ENCODE measurements around the gene GLA.

The GLA gene

DNA sequence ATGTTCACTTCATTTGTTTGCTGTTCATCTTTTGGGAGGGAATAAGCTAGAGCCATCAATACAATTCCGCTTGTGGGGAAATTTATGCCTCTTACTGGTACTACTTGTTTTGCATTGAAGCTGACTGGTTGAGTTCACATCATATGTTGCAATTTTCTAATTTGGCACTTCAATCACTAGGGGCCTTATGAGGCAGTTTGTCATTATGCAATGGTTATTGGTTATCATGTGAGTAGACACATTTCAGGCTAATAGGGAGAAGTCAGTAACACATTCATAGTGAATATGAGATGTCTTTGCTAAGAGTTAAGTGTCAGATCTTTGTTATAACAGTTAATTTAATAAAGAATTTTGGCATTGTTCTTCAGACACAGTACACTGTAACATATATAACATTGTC lies 11.9 kb downstream of the GLA start:
- DNase-seq, result no peak

DNA sequence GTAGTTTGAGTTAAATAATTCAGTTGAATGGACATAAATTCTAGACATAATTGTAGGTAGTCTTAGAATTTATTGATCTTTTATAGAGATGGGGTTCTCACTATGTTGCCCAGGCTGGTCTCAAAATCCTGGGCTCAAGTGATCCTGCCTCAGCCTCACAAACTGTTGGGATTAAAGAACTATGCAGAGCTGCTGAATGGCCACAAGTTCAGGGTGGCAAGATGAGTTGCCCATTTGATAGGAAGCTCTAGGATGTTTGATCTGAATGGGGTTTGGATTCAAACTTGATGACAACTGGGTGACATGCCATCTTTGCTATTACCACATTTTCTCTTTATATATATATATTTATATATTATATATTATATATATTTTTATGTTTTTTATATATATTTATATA lies 13.4 kb downstream of the GLA start:
- no peak for DNase-seq

DNA sequence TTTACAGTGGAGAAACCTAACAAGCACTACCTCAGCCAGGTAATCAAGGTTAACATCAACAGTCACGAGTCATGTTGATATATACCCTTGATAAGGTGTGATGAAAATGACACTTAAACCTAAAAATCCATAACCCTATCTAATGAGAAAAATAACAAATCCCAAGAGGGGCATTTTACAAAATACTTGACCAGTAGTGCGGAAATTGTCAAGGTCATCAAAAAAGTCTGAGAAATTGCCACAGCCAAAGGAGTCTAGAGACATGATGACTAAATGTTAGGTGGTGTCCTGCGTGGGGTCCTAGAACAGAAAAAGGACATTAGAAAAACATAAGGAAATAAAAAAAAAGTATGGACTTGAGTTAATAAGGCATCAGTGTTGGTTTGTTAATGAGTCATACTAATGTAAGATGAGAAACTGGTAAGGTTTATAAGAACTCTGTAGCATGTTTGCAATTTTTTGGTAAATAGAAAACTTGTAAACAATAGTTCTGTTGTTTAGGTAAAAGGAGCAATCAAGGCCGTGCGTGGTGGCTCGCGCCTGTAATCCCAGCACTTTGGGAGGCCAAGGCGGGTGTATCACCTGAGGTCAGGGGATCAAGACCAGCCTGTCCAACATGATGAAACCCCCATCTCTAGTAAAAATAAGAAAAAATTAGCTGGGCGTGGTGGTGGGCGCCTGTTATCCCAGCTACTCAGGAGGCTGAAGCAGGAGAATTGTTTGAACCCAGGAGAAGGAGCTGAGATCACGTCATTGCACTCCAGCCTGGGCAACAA lies 14.0 kb downstream of the GLA start:
- DNase-seq, result no peak

DNA sequence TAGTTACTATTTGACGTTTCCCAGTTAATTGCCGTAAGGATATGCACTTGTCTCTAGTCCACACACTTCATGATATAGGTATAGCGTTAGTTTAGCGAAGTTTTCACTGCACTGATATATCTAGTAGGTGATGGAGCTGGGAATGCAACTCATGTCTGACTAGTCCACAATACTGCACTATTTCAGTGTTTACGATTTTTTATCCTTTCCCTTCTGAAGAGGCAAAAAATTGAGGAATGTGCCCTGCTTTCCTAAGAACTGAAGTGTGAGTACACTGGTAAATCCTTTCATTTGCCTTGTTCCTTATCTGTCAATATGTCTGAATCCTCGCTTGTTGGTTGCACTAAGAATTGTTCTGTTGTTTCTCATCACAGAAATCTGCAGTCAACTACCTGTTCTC lies 15.9 kb downstream of the GLA start:
- DNase-seq, result no peak

DNA sequence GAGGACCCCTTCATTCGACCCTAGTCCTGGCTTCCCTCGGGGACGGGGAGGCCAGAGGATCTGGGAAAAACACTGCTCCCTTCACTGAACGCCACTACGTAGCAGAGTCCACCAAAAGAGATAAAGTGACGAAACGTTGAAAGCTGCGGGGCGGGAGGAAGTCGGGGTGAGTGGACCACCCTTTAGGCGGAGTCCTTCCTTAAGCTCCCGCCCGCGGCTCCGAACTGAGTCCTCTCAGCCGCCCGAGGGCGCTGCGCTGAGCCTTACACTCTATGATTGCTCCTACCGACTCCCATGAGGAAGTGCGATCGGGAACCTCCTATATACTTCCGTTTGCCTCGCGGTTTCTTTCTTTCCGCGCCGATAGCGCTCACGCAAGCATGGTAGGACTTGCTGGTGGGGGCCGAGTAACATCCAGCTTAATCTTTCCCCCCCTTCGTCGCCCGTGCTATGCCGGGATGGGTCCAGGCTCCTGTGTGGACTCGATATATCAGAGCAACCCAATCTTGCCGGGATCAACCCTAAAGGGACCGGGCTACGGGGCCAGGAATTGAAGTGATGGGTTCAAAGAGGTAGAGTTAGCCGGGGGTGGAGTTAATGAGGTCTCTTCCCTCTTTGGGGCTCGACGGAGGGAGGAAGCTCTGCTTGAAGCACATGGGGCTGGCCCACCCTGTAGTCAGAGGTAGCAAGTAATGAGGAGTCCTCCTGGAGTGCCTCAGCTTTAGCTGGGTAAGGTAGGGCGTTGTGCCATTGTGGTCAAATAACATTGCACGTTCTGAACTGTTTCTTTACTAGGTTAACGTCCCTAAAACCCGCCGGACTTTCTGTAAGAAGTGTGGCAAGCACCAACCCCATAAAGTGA lies 16.8 kb downstream of the GLA start, which contains the start of gene RPL36A:
Gene RPL36A, plus strand, starts transcription at position 348 of the 862 bp plus-strand sequence. Its CDS starts 33 bp downstream, at position 381.
- peak; percentile 93 for DNase-seq

DNA sequence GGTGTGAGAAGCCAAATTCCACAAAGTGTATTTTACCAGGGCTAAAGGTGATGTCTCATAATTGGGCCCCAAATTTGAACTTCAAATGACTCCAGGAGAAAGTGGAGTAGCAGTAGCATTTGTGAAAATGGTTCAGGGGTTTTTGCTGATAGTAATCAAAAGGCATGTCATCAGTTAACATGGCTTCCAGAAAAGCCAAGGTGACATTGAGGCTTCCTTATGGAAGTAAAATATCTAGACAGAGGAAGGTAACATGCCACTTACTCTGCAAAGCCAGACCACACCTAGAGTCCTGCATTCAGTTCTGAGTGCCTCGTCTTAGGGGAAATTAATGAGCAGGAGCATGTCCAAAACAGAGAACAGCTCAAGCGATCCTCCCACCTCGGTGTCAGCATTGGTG lies 19.1 kb downstream of the GLA start:
- no peak for DNase-seq

DNA sequence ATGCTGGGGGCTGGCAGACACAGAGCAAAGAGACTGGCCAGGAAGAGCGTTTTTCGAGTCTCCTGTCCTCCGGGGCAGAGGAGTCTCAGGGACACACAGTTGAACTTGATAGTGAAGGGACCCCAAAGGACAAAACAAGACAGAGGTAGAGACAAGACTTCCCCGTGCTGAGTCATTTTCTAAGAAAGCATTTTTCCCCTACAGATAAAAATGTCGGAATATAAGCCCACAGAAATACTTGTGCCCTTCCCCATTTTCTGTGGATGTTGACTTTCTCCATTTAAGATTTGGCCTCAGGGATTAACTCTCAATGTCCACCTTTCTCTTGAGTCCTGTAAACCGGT lies 21.2 kb downstream of the GLA start:
- no peak for DNase-seq

DNA sequence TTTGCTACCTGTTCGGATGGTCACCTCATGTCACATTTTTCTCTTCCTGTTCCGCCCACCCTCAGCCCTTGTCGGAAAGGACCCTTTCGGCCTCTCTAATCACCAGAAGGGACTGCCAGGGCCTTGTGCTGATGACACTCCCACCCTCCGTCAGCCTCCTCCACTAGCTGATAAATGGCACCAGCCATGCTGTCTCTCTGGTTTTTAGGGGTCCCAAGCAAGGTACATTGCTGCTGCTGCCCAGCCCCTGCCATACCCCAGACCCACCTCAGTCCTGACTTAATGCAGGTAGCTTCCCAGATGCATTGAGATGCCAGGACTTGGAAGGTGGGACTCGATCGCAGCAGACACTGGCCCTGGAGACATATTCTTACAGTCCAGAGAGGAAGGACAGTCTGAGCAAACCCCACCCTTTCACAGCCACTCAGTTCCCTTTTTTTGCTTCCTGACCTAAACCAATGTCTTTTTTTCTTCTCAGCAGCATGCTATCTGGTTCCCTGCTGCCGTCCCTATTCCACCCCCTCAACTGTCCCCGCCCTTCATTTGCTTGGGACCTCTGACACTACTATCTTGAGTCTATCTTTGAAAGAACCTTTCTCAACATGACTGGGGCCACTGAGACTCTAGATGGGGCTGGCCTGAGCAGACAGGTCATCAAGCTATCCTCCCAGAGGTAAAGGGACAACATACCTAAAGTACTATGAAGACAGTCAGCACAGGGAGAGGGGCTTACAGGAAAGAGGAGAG lies 21.8 kb downstream of the GLA start, which contains the start of gene BTK:
Gene BTK, minus strand, starts transcription at position 397 of the 747 bp plus-strand sequence. CDS start 10,907 bp downstream, outside the sequence.
- DNase-seq, result no peak

DNA sequence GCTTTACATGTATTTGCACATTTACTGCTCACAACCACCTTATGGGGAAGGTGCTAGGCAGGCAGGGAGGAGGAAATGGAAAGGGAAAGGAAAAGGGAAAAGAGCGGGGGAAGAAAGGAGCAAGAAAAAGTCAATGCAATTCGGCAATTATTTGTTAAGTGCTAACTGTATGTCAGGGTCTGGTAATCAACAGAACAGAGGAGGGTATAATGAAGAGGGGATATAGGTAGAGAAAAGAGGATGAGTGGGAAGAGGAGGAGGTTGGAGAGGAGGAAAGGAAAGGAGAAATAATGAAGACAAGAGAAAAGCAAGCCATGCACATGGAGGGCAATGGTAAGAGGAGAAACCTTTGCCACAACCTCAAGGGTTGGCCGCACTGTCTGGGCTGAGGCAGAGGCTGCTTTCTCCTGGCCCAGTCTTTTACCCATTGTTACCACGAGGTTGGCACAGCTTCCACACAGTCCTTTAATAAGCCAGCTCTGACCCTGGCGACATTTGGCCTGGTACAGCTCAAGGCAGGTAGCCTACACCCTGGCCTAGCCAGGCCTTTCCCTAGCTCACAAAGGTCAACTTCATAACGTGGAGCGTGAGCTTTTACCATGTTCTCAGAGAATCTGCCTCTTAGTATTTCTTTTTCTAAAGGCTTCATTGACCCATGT lies 22.6 kb downstream of the GLA start:
- DNase-seq, result no peak

DNA sequence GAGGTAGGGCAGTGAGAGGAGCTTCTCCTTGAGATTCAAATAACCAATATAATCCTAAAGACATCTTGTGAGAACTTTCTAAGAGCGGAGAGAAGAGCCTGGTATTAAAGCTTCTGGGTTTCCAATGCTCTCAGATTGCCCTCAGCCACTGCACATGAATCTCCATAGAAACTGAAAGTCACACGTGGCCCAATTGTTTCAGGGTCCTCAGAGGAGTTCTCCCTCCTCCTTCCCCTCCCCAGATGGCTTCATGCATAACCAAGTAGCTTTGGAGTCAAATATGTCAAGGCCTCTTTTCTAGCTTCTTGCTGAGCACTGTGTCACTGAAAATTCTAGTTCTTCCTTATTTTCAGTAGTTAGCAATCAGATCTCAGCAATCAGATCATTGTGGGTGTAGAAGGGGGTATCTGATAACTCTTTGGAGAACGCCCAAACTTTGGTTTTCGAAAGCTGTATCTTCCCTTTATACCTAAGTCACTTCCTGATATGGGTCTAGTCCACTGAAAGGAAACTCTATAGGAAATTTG lies 24.0 kb downstream of the GLA start:
- DNase-seq, result no peak

DNA sequence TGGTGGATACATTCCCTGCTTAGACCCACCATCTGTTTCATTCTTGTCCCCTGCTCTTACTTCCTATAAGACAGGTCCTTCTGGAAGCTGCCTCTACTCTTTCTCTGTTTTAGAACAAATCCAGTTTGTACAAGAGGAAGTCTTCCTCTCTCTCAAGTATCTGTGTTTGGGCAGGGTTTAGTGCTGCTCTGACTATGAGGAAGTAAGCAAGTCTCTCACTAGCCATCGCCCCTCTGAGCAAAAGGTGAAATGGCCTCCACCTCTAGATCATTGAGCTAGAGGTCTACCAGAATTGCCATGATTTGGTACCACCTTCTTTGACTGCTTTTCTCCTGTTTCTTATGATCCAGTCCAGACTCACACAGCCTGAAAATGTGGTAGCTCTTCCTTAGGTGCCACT lies 30.2 kb downstream of the GLA start:
- no peak for DNase-seq

DNA sequence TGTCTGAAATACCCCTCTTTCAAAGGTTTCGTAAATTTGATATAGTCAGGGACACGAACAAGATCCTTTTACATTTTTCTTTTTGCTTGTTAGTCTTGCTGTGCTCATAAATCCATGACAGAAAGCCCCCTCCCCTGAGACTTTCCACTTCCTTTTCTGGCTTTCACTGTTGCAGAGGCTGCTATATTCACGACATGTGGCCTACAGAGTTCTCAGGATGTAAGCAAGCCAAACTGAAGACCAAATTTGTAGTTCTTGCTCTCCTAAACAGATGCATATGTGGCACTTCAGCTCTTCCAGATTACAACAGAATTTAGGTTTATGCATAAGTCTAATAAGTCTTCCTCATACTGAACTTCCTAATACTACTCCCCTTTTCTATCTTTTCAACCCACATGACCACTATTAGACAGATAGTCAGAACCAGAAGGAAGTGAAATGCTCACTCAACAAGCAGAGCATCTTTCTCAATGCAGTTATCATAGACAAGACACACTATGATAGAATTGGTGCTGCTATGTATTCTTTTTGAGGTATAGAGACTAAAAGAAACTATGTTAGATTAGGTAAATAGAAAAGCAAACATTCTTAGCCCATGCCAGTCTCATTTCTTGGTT lies 36.7 kb downstream of the GLA start:
- no peak for DNase-seq

DNA sequence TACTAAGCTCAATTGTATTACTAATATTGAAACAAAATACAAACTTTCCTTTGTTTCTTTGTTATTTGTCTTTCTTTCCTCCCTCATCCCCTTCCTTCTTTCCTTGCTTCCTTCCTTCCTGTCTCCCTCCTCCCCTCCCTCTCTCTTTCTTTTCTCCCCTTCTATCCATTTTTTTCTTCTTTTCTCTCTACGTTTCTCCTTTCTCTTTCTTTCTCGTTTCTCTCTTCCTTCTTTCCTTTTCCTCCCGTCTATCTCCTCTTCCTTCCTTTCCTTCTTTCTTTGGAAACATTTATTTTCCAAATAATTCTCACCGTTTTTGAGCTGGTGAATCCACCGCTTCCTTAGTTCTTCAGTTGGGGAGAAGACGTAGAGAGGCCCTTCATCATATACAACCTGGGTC lies 38.0 kb downstream of the GLA start:
- DNase-seq, result no peak

DNA sequence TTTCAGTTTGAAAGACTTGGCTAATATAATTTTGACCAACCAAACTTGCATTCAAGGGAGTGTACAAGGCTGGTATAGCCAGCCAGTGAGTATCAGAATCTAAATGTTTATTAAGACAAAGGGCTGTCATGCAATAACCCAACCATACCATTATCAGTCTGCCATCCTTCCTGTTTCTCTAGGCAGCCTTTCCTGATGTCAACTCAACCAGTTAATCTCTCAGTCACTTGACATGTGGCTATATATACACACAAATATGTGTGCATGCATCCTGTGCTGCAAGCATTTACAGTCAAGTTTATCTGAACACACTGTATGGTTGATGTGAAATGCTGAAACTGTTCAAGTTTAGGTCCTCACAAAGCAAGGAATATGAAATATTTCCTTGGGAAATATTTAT lies 38.9 kb downstream of the GLA start:
- DNase-seq, result no peak

DNA sequence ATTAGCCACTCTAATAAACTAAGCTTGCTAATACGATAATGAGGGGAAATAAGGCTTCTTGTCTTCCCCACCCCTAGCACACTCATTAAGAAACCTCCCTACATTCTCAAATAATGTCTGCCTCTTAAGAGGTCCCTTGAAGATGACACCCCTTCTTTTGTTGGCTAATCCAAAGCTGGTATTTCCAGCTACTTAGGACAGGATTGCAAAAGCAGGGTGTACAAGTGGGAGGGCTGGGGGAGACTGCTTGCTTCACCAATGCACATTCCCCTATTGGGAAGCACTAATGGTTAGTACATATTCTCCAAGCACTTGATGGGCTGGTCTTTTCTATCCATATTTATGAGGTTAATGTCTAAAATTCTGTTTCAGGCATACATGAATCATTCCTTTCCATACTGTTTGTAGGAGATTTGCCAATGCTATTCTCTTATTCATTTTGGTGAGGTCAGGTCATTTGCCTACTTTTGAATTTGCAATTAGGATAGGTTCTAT lies 42.4 kb downstream of the GLA start:
- no peak for DNase-seq

DNA sequence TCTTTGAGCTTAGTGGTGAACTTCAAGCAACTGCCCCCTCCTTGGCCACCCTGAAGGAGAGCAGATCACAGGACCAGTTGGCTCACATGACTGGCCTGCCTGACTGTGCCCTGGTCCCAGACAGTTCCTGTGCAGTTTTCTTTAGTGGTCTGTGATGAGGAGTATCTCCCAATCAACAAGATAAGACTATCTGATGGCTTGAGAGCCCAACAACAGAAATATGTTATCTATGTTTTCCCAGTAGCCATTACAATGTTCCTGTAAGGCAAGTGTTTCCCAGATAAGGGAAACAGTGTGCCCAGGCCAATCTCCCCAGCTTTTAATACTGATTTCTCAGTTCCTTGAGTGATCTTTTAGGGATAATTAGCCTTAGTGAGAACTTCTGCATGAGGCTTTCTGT lies 45.0 kb downstream of the GLA start:
- no peak for DNase-seq

DNA sequence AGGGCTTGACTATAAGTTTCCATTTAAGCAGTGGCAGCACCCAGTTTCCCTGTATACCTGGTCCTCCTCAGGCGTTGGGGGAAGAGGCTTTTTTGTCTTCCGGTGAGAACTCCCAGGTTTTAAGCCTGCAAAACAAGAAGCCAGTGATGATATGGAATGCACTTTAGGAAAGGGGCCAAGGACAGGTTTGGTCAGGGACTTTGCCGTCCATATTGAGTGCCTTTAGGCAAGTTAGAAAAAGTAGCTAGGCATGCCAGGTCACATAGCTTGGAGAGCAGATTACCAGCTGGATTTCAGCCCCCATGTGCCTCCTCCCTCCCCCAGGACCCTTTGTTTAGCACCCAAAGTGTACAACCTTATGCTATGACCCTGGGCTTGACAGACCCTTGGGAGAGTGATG lies 45.6 kb downstream of the GLA start:
- no peak for DNase-seq

DNA sequence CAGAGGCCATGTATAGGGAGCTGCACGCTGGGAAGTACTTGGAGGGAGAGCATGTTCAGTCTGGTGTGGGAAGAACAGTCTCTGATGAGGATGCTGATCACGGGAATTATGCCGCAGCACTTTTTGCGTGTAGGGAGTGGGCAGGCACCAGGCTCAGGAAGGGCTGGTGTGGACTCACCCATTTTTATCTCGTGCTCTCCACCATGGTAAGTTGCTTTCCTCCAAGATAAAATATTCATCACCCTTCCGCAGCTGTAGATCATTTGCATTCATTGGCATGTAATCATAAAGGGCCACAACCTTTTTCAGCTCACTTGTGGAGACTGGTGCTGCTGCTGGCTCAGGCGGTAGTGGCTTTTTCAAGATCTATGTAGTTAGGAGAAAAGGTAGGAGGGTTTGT lies 47.3 kb downstream of the GLA start:
- no peak for DNase-seq

DNA sequence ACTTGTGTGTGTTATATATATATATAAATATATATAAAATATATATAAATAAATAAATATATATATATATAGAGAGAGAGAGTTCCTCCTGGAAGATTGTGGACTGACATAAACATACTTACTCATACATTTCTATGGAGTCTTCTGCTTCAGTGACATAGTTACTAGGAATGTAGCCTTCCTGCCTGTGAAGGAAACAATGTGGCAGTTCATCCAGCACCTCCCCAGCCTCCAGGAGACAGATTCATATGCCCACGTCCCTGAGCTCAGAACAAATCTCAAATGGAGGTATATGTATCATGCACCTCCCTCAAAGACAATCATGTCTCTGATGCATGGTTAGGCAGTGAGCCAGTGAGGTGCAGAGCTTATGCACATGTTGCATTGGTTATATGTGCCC lies 47.8 kb downstream of the GLA start:
- no peak for DNase-seq

DNA sequence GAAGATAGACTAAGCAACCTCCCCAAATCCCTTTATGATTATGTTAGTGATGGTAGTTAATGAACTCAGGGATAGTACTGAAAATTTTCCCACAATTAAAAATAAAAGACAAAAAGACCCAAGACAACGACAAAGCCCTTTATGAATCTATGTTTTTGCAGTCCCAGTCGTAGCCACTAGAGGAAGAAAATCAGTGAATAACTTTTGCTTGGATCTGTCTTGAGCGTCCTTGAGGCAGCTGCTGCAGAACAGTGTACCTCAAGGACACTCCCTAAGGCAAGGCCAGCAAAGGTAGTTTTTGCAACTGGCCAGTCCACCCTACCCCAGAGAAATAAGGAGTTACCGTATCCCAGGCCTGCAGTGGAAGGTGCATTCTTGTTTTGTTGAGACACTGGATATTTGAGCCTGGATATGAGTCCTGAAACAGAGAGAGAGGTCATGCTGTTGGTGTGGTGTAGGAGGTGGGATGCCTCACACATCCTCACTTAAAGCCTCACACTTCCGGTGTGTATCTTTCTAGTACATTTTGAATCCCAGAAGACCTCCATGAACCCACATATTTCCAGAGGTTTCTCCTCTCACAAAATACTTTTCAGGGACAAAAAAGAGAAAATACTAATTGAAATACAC lies 50.4 kb downstream of the GLA start:
- DNase-seq, result no peak

DNA sequence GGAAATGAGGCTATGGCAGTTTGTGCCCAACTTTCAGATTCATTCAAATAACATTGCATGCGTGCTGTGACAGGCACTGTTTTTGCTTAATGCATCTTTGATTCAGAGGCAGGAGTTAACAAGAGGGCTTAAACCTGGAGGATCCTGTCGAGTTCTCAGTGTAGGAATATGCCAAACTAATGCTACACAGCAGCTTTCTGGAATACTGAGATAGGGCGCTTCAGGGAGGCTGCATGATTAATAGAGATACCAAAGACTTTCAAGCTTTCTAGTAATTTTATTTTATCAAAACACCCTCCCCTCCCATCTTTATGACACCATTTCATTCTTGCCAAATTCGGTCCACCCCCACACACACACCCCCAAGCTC lies 58.5 kb downstream of the GLA start:
- DNase-seq, result no peak
